OCI-LY3 (cell line): ENCODE measurements around the gene ONECUT1.
"Not testable (repeated sequence)": the region's sequence is repeated elsewhere in the genome, so short reads cannot be mapped to it uniquely, and the experiment has no call there.

Experiments used
- H2AFZ ChIP-seq: fragments of 200-600, 300-600 bp; shearing (Covaris generic); 2 replicates; pipeline ENCODE4 v1.6.0; 2014; ENCODE audit warnings: antibody characterized with exemption, low read depth, low read length
- H3K27ac ChIP-seq: fragments of 200-600, 300-600 bp; sonication (generic); 2 replicates; pipeline ENCODE4 v1.5.1; 2014; ENCODE audit warnings: mild to moderate bottlenecking, low read length, moderate library complexity, mixed read lengths
- H3K27me3 ChIP-seq: fragments of 200-600, 300-600 bp; sonication (generic); 2 replicates; pipeline ENCODE4 v1.6.1; 2014; ENCODE audit warnings: low read depth, low read length, mixed read lengths
- H3K36me3 ChIP-seq: fragments of 200-600, 300-600 bp; sonication (generic); replicated peaks from 2 replicates; pipeline ENCODE3; 2014; ENCODE audit warnings: low read depth, low read length, mixed read lengths
- H3K4me1 ChIP-seq: fragments of 300-600, 200-600 bp; sonication (generic); 2 replicates; pipeline ENCODE4 v1.6.1; 2014; ENCODE audit warnings: low read length, mixed read lengths
- H3K4me2 ChIP-seq: fragments of 200-600, 300-600 bp; sonication (generic); 2 replicates; pipeline ENCODE4 v1.6.1; 2014; ENCODE audit warnings: low read length, mixed read lengths
- H3K4me3 ChIP-seq: fragments of 300-600, 200-600 bp; sonication (generic); 2 replicates; pipeline ENCODE4 v1.5.1; 2014; ENCODE audit warnings: antibody characterized with exemption, mild to moderate bottlenecking, low read length, moderate library complexity
- H3K79me2 ChIP-seq: fragments of 300-600, 200-600 bp; shearing (Covaris generic); 2 replicates; pipeline ENCODE4 v1.6.1; 2014; ENCODE audit warnings: mild to moderate bottlenecking, low read length, mixed read lengths
- H3K9ac ChIP-seq: fragments of 300-600, 200-600 bp; shearing (Covaris generic); 2 replicates; pipeline ENCODE4 v1.6.0; 2014; ENCODE audit warnings: mild to moderate bottlenecking, low read length, moderate library complexity
- H3K9me3 ChIP-seq: fragments of 200-600, 300-600 bp; shearing (Covaris generic); 2 replicates; pipeline ENCODE4 v1.6.1; 2014; ENCODE audit warnings: low read length, mixed read lengths; ENCODE audit not compliant: insufficient read depth
- H4K20me1 ChIP-seq: fragments of 200-600, 300-600 bp; sonication (generic); 2 replicates; pipeline ENCODE4 v1.6.1; 2016; ENCODE audit warnings: low read length, mixed read lengths; ENCODE audit not compliant: insufficient read depth
- EZH2phosphoT487 ChIP-seq: fragments of 200-600 bp; shearing (Covaris generic); IDR thresholded peaks from 2 replicates; pipeline ENCODE4 v1.6.1; 2018; ENCODE audit warnings: antibody characterized with exemption, mixed run types, low read depth
- TF ChIP-seq, protein P1 (sequence below): fragments of 200-600, 300-600 bp; sonication (generic); IDR thresholded peaks from 2 replicates; pipeline ENCODE4 v1.5.1; 2014; ENCODE audit warnings: antibody characterized with exemption, low read length, low read depth

The ONECUT1 gene

DNA sequence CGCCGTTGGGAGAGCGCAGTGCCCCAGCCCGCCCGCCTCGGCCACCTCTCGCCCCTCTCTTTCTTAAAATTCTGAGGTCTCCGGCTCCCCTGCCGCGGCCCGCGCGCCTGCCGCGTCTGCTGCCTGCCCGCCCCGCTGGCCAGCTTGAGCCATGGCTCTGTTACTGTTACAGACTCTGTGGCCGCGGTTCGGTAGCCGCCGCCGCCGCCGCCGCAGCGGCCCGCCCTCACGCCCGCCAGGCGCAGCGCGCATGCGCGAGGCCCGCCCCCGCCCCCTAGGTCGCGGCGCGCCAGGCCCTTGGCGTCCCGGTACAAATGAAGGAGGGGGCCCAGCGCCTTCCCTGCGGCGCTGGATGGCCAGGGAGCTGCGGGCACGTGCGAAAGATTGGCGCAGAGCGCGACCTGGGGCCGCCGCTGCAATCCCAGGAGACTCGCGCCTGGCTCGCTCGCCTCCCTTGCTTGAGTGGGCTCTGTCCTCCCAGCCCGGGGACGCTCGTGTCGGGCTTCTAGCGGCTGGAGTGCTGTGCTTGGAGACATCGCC, at the start of gene ONECUT1:
ONECUT1 (minus strand) TSS at position 168 of the 540 bp plus-strand sequence. CDS start 452 bp downstream, outside the sequence.
- no peaks in the 10 kb centered on the region for H3K9me3 ChIP-seq
- no peaks in the 10 kb centered on the region for H3K27me3 ChIP-seq
- no peaks in the 10 kb centered on the region for H4K20me1 ChIP-seq
- no peaks in the 10 kb centered on the region for H3K36me3 ChIP-seq
- no peaks in the 10 kb centered on the region for H3K79me2 ChIP-seq
- H3K9ac ChIP-seq: peak within 1 kb of the TSS; percentile 71
- H2AFZ ChIP-seq: peak within 1 kb of the TSS; percentile 94
- TF ChIP-seq, protein P1, sequence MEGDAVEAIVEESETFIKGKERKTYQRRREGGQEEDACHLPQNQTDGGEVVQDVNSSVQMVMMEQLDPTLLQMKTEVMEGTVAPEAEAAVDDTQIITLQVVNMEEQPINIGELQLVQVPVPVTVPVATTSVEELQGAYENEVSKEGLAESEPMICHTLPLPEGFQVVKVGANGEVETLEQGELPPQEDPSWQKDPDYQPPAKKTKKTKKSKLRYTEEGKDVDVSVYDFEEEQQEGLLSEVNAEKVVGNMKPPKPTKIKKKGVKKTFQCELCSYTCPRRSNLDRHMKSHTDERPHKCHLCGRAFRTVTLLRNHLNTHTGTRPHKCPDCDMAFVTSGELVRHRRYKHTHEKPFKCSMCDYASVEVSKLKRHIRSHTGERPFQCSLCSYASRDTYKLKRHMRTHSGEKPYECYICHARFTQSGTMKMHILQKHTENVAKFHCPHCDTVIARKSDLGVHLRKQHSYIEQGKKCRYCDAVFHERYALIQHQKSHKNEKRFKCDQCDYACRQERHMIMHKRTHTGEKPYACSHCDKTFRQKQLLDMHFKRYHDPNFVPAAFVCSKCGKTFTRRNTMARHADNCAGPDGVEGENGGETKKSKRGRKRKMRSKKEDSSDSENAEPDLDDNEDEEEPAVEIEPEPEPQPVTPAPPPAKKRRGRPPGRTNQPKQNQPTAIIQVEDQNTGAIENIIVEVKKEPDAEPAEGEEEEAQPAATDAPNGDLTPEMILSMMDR: no peak
- no peak for TF ChIP-seq EZH2phosphoT487
- no peaks in the 10 kb centered on the region for H3K4me1 ChIP-seq
- H3K4me2 ChIP-seq: peak within 1 kb of the TSS; percentile 86
- no peak within 1 kb of the TSS for H3K27ac ChIP-seq
- H3K4me3 ChIP-seq: peak within 1 kb of the TSS; percentile 89

DNA sequence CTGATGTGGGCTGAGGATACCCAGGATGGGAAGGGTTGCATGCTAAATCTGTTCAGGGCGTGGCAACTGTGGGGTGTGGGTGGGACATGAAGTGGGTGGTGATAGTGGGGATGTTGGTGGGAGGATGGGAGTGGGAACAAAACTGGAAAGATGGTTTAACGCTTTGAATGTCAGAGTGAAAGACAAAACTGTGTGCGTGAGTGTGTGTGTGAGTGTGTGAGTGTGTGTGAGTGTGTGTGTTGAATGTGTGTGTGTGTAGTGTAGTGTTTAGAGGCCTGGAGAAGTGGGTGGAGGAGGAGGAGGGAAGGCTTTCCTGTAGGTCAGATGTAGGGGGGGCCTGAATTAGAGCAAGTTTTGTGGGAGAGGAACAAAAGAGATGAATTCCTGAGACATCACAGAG, 44.2 kb upstream of the ONECUT1 start:
- Histone ChIP-seq H3K4me2 (no peak overlapping the region), H3K4me3 (no peak overlapping the region), H3K27me3 (peaks cover 19% of the 10 kb centered on the region), H3K9ac (no peak overlapping the region), H3K79me2 (no peaks in the 10 kb centered on the region), H2AFZ (no peak overlapping the region), H4K20me1 (no peaks in the 10 kb centered on the region), H3K4me1 (no peaks in the 10 kb centered on the region), H3K27ac (no peak overlapping the region), H3K36me3 (no peaks in the 10 kb centered on the region), H3K9me3 (no peaks in the 10 kb centered on the region)
- no peak for TF ChIP-seq EZH2phosphoT487
- TF ChIP-seq, protein P1: no peak

DNA sequence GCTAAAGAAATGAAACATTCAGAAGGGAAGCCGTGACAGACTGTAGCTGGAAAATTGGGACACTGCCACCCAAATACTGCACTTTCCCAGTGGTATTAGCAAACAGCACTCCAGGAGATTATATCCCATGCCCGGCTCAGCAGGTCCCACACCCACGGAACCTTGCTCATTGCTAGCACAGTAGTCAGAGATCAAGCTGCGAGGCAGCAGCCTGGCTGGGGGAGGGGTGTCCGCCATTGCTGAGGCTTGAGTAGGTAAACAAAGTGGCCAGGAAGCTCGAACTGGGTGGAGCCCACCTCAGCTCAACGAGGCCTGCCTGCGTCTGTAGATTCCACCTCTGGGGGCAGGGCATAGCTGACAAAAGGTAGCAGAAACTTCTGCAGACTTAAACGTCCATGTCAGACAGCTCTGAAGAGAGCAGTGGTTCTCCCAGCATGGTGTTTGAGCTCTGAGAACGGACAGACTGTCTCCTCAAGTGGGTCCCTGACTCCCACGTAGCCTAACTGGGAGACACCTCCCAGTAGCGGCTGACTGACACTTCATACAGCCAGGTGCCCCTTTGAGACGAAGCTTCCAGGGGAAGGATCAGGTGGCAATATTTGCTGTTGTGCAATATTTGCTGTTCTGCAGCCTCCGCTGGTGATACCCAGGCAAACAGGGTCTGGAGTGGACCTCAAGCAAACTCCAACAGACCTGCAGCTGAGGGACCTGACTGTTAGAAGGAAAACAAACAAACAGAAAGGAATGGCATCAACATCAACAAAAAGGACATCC, 34.2 kb upstream of the ONECUT1 start:
- not testable (repeated sequence) for H3K36me3 ChIP-seq, H3K79me2 ChIP-seq, H3K4me1 ChIP-seq, H3K9ac ChIP-seq, H2AFZ ChIP-seq, H3K27ac ChIP-seq, H4K20me1 ChIP-seq, H3K4me3 ChIP-seq, H3K4me2 ChIP-seq, H3K9me3 ChIP-seq
- H3K27me3 ChIP-seq: peaks cover 20% of the 10 kb centered on the region

DNA sequence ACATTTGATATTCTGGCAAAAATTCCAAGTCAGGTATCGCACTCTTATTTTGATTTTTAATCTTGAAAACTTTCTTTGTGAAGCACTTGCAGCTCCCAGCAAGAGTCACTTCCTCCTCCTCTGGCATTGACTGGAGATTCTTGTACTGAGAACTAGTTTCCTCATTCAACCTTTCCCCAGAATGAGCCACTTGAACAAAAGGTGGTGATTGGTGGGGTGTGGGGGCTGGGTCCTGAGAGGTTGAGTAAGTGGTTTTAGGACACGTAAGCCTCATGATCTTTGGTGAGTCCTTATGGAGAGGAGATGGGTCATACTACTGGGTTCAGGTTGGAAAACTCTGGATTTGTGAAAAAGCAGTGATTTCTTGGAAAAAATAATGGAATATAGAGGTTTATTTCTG, 32.3 kb upstream of the ONECUT1 start:
- H3K4me2 ChIP-seq: no peak overlapping the region
- H3K4me1 ChIP-seq: no peaks in the 10 kb centered on the region
- no peaks in the 10 kb centered on the region for H4K20me1 ChIP-seq
- H3K4me3 ChIP-seq: no peak overlapping the region
- no peak for TF ChIP-seq EZH2phosphoT487
- TF ChIP-seq, protein P1: no peak
- H3K27ac ChIP-seq: no peak overlapping the region
- no peaks in the 10 kb centered on the region for H3K79me2 ChIP-seq
- no peaks in the 10 kb centered on the region for H3K9me3 ChIP-seq
- peaks cover 27% of the 10 kb centered on the region for H3K27me3 ChIP-seq
- H3K9ac ChIP-seq: no peak overlapping the region
- no peak overlapping the region for H2AFZ ChIP-seq
- no peaks in the 10 kb centered on the region for H3K36me3 ChIP-seq
